Calu3 (cell line): ENCODE results near the gene TGFBI. TPM values are rescaled to one million over a fixed set of nuclear protein-coding genes. Genes with fewer than 3 reads are reported as not detected.

ENCODE experiments used
- BruUV-seq: library from RNA; stranded (reverse); fragments of 400-500 nt; replicated peaks from 2 replicates; lab custom pipeline; 2021; lab: Mats Ljungman, UMichigan
- CTCF ChIA-PET: fragments of 300-600 bp; sonication (Branson Sonifier 250); formaldehyde crosslinking; loops from one replicate; lab custom pipeline; 2022; ENCODE audit warnings: antibody characterized with exemption; lab: Charles Lee
- DNase-seq: peaks from one replicate; pipeline ENCODE4 v3.0.0; 2022
- H3K27ac Mint-ChIP-seq: one replicate; pipeline ENCODE4 v1.8.0; 2022; ENCODE audit warnings: mixed read lengths; ENCODE audit not compliant: unreplicated experiment
- H3K27me3 Mint-ChIP-seq: one replicate; pipeline ENCODE4 v1.8.0; 2022; ENCODE audit warnings: mixed read lengths; ENCODE audit not compliant: unreplicated experiment
- H3K36me3 Mint-ChIP-seq: one replicate; pipeline ENCODE4 v1.8.0; 2022; ENCODE audit warnings: mild to moderate bottlenecking, moderate library complexity, mixed read lengths; ENCODE audit not compliant: insufficient read depth, unreplicated experiment
- H3K4me1 Mint-ChIP-seq: one replicate; pipeline ENCODE4 v1.8.0; 2022; ENCODE audit warnings: mild to moderate bottlenecking, low read depth, mixed read lengths; ENCODE audit not compliant: unreplicated experiment
- H3K4me3 Mint-ChIP-seq: one replicate; pipeline ENCODE4 v1.8.0; 2022; ENCODE audit warnings: mild to moderate bottlenecking, low read depth, moderate library complexity, mixed read lengths; ENCODE audit not compliant: unreplicated experiment
- H3K9me3 Mint-ChIP-seq: one replicate; pipeline ENCODE4 v1.8.0; 2022; ENCODE audit warnings: low read depth, mixed read lengths; ENCODE audit not compliant: unreplicated experiment
- CTCF ChIP-seq: fragments of 200-600 bp; IDR thresholded peaks from one replicate; pipeline ENCODE4 v1.8.0; 2022; ENCODE audit warnings: antibody characterized with exemption; ENCODE audit not compliant: unreplicated experiment
- intact Hi-C: fragments of 100-400 bp; cut with micrococcal nuclease; formaldehyde crosslinking; loops from one replicate; pipeline ENCODE4 v1.10.0; 2022; ENCODE audit not compliant: unreplicated experiment
- total RNA-seq: library from RNA; stranded (reverse); gene quantifications from 2 replicates; pipeline ENCODE4 v1.2.3, GENCODE V29; 2022

The TGFBI gene
- total RNA-seq, 1 experiment from 2014 or later: 95.2 TPM

GRCh38 chr5:136079195-136079985 is 50.6 kb downstream of the TGFBI start:
- CTCF ChIA-PET: interaction anchor here (1.3 kb wide), 1 partner anchor 134 kb away, joined by 4 read pairs; no protein-coding TSS in a partner anchor
- intact Hi-C loops: no loop called here
- TF ChIP-seq CTCF: no peak
- peak overlapping the region; percentile 99 for H3K27ac Mint-ChIP-seq
- H3K27me3 Mint-ChIP-seq: no peaks in the 10 kb centered on the region
- H3K36me3 Mint-ChIP-seq: peaks cover 15% of the 10 kb centered on the region
- H3K9me3 Mint-ChIP-seq: no peaks in the 10 kb centered on the region
- no peaks in the 10 kb centered on the region for H3K4me1 Mint-ChIP-seq
- DNase-seq: no peak
- peak overlapping the region; percentile 71 for H3K4me3 Mint-ChIP-seq
- BruUV-seq: no TSS peak

GRCh38 chr5:136080113-136080482 is 51.3 kb downstream of the TGFBI start:
- TF ChIP-seq CTCF: no peak
- H3K9me3 Mint-ChIP-seq: no peaks in the 10 kb centered on the region
- H3K27ac Mint-ChIP-seq: peak overlapping the region; percentile 99
- H3K4me3 Mint-ChIP-seq: peak overlapping the region; percentile 71
- intact Hi-C loops: loop anchor here (5.0 kb wide), 1 partner anchor 42 kb away; no protein-coding TSS in a partner anchor
- TSS peak; percentile 92 for BruUV-seq
- H3K27me3 Mint-ChIP-seq: no peaks in the 10 kb centered on the region
- H3K4me1 Mint-ChIP-seq: no peaks in the 10 kb centered on the region
- DNase-seq: no peak
- CTCF ChIA-PET: interaction anchor here (0.8 to 3.1 kb wide), 4 partner anchors 14 to 134 kb away, joined by 3 to 8 read pairs (median 4); no protein-coding TSS in a partner anchor
- H3K36me3 Mint-ChIP-seq: peaks cover 15% of the 10 kb centered on the region

- intact Hi-C loops: loop anchor here (5.0 kb wide), 1 partner anchor 42 kb away; no protein-coding TSS in a partner anchor
- no peaks in the 10 kb centered on the region for H3K4me1 Mint-ChIP-seq
- H3K27me3 Mint-ChIP-seq: no peaks in the 10 kb centered on the region
- peak overlapping the region; percentile 99 for H3K27ac Mint-ChIP-seq
- no peak for TF ChIP-seq CTCF
- H3K36me3 Mint-ChIP-seq: peaks cover 15% of the 10 kb centered on the region
- no peaks in the 10 kb centered on the region for H3K9me3 Mint-ChIP-seq
- peak; percentile 95 for DNase-seq
- peak overlapping the region; percentile 71 for H3K4me3 Mint-ChIP-seq
- TSS peak; percentile 94 for BruUV-seq
- CTCF ChIA-PET: interaction anchor here (0.8 to 3.1 kb wide), 9 partner anchors 13 to 135 kb away, joined by 3 to 8 read pairs (median 4); no protein-coding TSS in a partner anchor
These were observed 51.9 kb downstream of the TGFBI start for GRCh38 chr5:136080483-136081216.

GRCh38 chr5:136081217-136081591 is 52.4 kb downstream of the TGFBI start:
- peak overlapping the region; percentile 99 for H3K27ac Mint-ChIP-seq
- CTCF ChIA-PET: interaction anchor here (0.7 to 3.1 kb wide), 10 partner anchors 17 to 619 kb away, joined by 3 to 15 read pairs (median 4); no protein-coding TSS in a partner anchor

More at GRCh38 chr5:136081217-136081591, 52.4 kb downstream of the TGFBI start:
- Mint-ChIP-seq H3K36me3 (peaks cover 15% of the 10 kb centered on the region), H3K4me1 (no peaks in the 10 kb centered on the region), H3K9me3 (no peaks in the 10 kb centered on the region), H3K27me3 (no peaks in the 10 kb centered on the region), H3K4me3 (peak overlapping the region; percentile 71)
- no peak for TF ChIP-seq CTCF
- BruUV-seq: no TSS peak
- intact Hi-C loops: loop anchor here (5.0 kb wide), 1 partner anchor 41 kb away; no protein-coding TSS in a partner anchor
- DNase-seq: no peak
